Stimulated activated CD4-positive, alpha-beta T cell treated with anti-CD3 and anti-CD28 coated beads, Interleukin-2, amount 100 ng/mL, for 24 hours (primary cell): ENCODE measurements around the gene NADK.
"Not testable (repeated sequence)": the region's sequence is repeated elsewhere in the genome, so short reads cannot be mapped to it uniquely, and the experiment has no call there.

Source experiments
- DNase-seq, 2 donors: peaks; one replicate each; pipeline ENCODE4 v3.0.0-alpha.2; 2020

NADK gene

GRCh38 chr1:1763657-1764621 lies 14.3 kb downstream of the NADK start:
- no peak for DNase-seq

DNA sequence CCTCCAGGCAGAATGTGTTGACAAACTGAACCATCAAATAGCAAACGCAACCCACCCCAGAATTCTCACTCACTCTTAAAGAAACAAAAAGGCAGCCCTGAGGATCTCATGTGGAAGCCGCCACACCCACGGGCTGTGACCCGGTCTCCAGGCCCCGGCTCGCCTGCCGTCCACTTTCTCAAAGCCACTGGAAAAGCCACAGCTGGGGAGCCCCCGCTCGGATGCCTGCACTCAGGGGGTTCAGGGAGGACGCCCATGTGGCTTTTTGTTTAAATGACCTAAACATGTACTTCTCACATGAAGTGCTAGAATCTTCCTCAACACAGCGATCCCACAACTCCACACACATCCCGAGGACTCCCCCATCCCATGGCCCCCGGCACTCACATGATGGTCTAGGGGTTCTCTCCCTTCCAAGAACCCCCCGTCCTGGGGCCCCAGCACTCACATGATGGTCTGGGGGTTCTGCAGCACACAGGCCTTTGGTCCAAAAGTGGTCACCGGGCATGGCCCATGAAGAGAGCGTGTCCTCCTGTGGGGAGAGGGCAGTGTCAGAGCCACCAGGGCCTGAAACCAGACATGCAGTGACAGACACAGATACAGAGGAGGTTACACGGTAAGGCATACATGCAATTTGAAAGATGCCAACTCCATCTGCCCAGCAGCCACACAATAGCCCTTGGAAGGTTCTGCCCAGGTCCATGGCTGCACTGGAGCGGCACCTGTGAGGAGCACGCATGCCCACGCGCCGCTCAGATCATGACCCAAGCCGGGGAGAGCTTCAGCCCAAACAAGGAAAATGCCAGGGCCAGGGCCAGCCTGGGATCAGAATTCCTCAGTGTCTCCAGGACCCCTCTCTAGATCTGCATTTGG lies 16.5 kb downstream of the NADK start:
- DNase-seq, result no peak

DNA sequence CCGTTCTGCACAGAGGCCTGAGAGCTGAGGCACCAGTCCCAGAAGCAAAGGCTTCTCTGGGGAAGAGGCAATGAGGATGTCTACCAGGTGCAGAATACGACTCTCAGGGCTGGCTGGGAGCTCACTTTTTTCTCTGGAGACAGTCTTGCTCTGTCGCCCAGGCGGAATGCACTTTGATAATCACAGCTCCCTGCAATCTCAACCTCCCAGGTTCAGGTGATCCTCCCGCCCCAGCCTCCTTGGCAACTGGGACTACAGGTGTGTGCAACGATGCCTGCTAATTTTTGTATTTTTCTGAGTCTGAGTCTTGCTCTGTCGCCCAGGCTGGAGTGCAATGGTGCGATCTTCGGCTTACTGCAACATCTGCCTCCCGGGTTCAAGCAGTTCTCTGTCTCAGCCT lies 17.6 kb downstream of the NADK start:
- DNase-seq, result no peak

GRCh38 chr1:1760345-1760650 lies 18.0 kb downstream of the NADK start:
- DNase-seq, result no peak

DNA sequence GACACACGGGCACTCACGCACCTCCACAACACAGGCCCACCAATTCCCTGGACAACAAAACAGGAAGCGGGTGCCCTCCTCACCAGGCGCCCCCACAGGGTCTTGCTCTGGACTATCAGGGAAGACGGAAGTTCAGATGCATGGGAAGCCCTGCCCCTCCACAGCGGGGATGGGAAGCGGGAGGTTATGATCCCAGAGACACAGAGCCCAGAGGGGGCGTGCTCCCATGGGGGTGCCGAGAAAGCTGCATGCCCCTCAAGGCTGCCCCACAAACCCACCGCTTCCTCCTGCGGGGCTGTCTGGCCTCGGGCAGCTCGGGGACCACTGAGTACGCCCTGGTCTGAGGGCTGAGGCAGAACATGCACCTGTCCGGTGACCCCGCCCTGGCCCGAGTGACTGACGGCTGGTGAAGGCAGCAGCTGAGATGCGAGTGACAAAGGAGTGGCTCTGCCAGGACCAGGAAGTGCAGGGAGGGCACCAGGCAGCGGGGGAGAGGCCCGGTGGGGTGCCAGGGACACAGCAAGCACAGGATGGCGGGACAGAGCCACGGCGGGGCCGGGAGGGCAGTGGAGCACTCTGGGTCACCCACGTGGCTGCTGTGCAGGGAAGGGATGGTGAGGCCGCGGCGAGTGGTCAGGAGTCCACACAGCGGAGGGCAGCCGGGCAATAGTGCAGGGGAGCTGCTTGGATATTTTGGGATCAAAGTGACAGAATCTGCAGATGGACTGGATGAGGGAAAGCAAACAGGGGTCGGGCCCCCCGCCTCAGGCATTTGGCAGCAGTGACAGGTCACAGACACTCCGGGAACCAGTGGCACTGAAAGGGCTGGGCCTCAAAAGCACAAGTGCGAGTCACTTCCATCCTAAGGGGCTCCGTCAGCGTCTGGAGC lies 18.6 kb downstream of the NADK start:
- DNase-seq, result no peak

- no peak for DNase-seq
Measured at GRCh38 chr1:1758692-1759455, 19.4 kb downstream of the NADK start.

DNA sequence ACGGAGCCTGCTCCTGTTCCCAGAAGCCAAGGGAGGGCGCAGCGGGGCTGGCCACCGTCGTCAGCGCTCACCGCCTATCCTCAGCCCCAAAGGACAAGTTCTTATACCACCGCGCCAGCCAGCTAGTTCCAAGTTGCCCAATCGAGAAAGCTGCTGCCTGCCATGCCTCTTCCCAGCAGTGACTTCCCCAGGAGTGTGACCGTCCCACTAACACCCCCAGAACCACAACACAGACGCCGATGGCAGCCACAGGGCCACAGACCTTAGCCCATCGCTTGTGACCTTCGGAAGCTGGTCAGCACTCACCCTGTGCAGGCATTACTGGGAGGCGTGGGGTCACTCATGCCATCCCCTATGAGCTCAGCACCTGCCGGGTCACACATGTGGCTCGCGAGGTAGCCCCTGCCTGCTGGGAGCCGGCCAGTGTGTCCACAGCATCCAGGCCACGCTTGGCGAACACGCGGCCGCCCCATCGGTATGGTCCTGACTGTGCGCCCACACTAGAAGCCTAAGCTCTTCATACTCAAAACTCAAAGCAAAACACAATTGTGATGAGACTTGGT lies 20.1 kb downstream of the NADK start:
- DNase-seq, result no peak

DNA sequence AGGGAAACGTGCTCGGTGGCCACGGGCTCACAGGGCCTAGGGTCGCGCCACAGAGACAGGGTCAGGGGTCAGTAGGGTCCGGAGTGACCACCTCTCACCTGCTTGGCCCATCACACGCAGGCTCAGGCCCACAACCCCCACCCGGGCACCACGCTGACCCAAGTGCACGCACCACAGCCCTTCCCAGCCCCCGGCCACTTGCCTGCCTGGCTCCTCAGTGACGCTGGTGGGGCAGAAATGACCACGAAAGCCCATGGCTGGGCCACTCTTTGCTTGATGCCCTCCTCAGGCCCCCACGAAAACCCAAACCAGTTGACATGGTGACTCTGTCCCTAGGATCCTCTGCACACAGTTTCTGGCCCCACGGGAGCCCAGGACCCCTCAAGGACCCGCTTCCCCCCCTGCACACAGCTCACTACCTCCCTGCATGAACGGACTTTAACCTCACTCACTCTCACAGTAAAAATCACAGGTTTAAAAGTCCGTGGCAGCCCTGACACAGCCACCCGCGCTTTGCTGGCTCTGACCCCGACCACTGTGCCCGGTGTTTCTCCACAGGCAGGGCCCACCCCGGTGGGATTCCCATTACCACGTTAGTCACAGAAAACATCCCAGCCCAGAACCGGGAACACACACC lies 20.7 kb downstream of the NADK start:
- no peak for DNase-seq

- no peak for DNase-seq
Measured at GRCh38 chr1:1756661-1757421, 21.4 kb downstream of the NADK start.

GRCh38 chr1:1755852-1756251 lies 22.4 kb downstream of the NADK start:
- no peak for DNase-seq

GRCh38 chr1:1755426-1755825 lies 22.8 kb downstream of the NADK start:
- DNase-seq, result no peak

GRCh38 chr1:1754051-1754815 lies 24.0 kb downstream of the NADK start:
- no peak for DNase-seq

DNA sequence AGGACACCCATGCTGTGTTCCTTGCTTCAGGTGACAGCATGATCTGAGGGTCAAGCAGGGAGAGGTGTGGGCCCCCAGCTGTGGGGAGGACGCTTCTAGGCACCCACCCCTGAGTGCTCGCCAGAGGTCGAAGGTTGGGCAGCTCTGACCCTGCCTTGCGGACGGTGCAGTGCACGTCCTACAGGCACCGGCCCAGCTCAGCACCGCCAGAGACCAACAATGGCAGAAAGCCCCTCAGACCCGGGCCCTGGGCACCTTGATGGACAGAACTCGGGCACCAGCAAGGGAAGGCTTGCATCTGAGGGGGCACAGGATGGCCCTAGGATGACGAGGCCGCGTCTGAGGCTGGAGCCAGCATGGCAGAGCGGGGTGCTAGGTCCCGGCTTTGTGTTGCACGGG lies 24.7 kb downstream of the NADK start:
- no peak for DNase-seq

DNA sequence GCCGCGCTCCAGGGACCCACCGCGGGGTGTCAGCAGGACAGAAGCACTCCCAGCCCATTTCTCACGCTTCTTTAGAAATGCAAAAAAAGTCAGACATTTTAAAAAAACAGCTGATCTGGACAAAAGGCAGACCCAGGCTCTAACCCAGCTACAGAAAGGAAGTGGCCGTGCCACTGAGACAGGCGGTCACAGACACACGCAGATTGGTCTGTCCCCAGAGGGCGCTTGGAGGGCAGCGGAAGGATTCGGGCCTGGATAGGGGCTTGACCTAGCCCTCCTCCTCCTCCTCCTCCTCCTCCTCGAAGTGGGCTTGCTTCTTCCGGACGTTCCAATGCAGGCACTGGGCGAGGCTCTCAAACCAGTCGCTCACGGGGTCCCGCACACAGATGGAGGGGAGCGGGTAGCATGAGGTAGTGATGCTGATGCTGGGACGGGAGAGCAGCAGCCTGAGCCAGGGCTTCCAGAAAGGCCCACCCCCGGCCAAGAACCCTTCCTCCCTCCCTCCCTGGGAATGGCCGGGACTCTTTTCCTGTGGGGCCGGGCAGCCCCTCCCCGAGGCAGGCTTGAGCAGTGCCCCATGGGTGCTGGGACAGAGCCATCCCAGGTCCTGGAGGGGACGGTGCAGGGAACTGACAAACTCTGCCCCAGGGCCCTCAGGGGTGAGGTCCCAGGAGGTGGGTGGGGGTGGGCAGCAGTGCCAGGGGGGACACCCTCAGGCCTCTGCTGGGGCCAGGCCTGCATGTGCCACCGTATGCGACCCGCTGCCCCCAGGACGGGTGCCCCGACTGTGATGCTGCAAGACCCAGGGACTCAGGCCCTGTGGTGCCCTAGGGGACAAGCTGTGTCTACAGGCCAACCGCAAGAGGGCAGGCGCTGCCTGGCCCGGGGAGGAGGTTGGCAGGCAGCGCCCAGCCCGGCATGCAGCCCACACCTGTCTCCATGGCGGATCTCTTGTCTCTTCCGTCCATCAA lies 25.3 kb downstream of the NADK start:
- no peak for DNase-seq

DNA sequence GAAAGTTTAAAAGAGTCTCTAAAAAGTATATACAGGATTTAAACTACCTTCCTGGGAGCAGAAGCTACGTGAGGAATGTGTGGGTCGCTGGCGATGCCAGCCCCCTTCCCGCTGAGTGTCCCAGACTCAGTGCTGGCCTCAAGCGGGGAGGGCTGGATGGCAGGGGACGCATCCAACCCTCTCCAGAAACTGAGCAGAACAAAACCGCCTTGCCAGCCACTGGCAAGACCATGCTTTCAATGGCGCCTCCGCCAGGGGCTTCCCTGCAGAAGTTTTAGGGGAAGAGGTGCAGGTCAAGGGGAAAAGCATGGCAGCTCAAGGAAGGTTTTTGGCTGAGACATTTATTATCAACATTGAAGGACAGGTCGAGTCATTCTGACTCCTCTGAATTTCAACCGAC lies 26.1 kb downstream of the NADK start:
- no peak for DNase-seq

DNA sequence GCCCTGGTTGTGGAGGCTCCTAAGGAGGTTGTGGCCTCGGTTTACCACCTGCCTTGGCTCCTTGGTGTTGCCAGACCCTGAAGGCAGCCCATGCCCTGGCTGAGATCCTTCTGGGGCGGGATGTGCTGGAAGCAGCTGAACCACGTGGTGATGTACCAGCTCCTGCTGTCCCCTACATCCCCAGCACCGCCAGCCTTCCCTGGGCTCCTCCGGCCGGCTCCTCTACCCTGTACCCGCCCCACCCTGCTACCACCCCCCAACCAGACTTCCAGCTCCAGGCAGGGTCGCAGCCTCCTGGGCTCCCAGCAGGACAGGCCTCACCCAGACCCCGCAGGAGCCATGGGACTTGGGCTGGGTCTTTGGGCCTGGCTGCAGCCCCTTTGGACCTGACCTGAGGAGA lies 28.3 kb downstream of the NADK start:
- DNase-seq, result not testable (repeated sequence)

DNA sequence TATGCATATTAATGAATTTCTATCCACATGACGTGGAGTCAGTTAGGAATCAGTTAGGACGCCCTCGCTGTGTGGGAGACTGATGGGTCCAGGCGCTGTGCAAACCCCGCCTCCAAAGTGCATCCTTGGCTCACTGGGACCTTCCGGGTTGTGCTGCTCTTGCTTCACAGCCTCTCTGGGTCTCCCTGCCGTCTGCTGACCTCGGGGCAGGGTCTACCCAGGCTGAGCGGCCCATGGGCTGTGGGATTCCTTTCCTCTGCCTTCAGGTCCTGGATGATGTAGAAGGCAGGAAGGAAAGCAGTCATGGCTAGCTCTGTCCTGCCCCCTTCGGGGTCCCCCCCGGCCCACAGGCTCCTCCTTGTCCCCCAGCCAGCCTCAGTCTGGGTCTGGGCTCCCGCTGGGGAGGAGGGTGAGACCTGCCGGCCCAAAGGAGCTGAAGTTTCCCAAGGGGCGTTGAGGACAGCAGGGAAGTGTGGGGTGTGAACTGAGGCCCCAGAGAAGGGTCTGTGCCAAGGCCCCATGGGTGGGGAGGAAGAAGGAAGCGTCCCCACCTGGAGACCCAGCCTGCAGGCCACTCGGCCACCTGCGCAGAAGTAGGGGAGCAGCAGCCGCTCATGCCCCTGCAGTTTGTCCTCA lies 29.5 kb downstream of the NADK start:
- no peak for DNase-seq

GRCh38 chr1:1746566-1746909 lies 31.7 kb downstream of the NADK start:
- not testable (repeated sequence) for DNase-seq
